Iris pigment epithelial cell (primary cell): ENCODE results near the gene KCNJ10.
A peak's percentile ranks its signal among the peaks of the same experiment; 100 is the strongest.

Source experiments
- DNase-seq: peaks from one replicate; pipeline ENCODE4 v3.0.0-alpha.2; 2011; ENCODE audit warnings: low read depth

The KCNJ10 gene

GRCh38 chr1:160083968-160084770, 14.2 kb upstream of the KCNJ10 start:
- DNase-seq: peak; percentile 31

GRCh38 chr1:160082926-160083325, 13.0 kb upstream of the KCNJ10 start:
- DNase-seq: no peak

- no peak for DNase-seq
These were observed 12.5 kb upstream of the KCNJ10 start for GRCh38 chr1:160082487-160082886.

GRCh38 chr1:160081261-160081936, 11.4 kb upstream of the KCNJ10 start, which contains the start of gene KCNJ9:
Gene KCNJ9 (plus strand): TSS chr1:160081538. CDS start chr1:160084031, 2,493 bp downstream.
- DNase-seq: no peak

- DNase-seq: no peak
These were observed 10.6 kb upstream of the KCNJ10 start for GRCh38 chr1:160080381-160081100.

GRCh38 chr1:160079448-160079847, 9.5 kb upstream of the KCNJ10 start:
- no peak for DNase-seq

GRCh38 chr1:160078512-160079195, 8.7 kb upstream of the KCNJ10 start:
- DNase-seq: peak; percentile 24

GRCh38 chr1:160077486-160077885, 7.5 kb upstream of the KCNJ10 start:
- DNase-seq: no peak

GRCh38 chr1:160076295-160076694, 6.3 kb upstream of the KCNJ10 start:
- DNase-seq: no peak

GRCh38 chr1:160075836-160076235, 5.9 kb upstream of the KCNJ10 start:
- no peak for DNase-seq

GRCh38 chr1:160074865-160075264, 4.9 kb upstream of the KCNJ10 start:
- DNase-seq: no peak

- no peak for DNase-seq
These were observed 1.3 kb upstream of the KCNJ10 start for GRCh38 chr1:160071289-160071688.

- DNase-seq: peak; percentile 58
These were observed 543 bp upstream of the KCNJ10 start for GRCh38 chr1:160070243-160071163.

- no peak for DNase-seq
These were observed 1.7 kb downstream of the KCNJ10 start for GRCh38 chr1:160068225-160068624.

- DNase-seq: no peak
These were observed 2.9 kb downstream of the KCNJ10 start for GRCh38 chr1:160066829-160067745.

GRCh38 chr1:160064746-160065145, 5.2 kb downstream of the KCNJ10 start:
- DNase-seq: no peak

- DNase-seq: no peak
These were observed 5.8 kb downstream of the KCNJ10 start for GRCh38 chr1:160064164-160064563.

GRCh38 chr1:160063176-160063575, 6.8 kb downstream of the KCNJ10 start:
- DNase-seq: no peak

GRCh38 chr1:160062230-160062532, 7.8 kb downstream of the KCNJ10 start:
- no peak for DNase-seq
